ENCODE data around the gene KIF26A. TPM values are rescaled to one million over a fixed set of nuclear protein-coding genes. Genes with fewer than 3 reads are reported as not detected.

The KIF26A gene
- total RNA-seq, 1 donor, result under 0.01 TPM

DNA sequence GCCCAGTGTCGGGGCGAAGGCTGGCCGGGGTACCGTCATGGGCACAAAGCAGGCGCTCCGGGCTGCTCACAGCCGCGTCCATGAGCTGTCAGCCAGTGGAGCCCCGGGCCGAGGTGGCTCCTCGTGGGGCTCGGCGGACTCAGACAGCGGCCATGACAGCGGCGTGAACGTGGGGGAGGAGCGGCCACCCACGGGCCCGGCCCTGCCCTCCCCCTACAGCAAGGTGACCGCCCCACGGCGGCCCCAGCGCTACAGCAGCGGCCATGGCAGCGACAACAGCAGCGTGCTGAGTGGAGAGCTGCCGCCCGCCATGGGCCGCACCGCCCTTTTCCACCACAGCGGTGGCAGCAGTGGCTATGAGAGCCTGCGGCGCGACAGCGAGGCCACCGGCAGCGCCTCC, 39.0 kb downstream of the KIF26A start:
- DNase-seq (ENCODE audit: low read depth), result no peak
- TF ChIP-seq, protein P1, sequence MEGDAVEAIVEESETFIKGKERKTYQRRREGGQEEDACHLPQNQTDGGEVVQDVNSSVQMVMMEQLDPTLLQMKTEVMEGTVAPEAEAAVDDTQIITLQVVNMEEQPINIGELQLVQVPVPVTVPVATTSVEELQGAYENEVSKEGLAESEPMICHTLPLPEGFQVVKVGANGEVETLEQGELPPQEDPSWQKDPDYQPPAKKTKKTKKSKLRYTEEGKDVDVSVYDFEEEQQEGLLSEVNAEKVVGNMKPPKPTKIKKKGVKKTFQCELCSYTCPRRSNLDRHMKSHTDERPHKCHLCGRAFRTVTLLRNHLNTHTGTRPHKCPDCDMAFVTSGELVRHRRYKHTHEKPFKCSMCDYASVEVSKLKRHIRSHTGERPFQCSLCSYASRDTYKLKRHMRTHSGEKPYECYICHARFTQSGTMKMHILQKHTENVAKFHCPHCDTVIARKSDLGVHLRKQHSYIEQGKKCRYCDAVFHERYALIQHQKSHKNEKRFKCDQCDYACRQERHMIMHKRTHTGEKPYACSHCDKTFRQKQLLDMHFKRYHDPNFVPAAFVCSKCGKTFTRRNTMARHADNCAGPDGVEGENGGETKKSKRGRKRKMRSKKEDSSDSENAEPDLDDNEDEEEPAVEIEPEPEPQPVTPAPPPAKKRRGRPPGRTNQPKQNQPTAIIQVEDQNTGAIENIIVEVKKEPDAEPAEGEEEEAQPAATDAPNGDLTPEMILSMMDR (IDR thresholded peaks at IDR 0.05; ENCODE audit: insufficient read depth, low read length), result no peak
- no peak overlapping the region for H3K4me3 ChIP-seq (ENCODE audit: low read depth, low read length)

DNA sequence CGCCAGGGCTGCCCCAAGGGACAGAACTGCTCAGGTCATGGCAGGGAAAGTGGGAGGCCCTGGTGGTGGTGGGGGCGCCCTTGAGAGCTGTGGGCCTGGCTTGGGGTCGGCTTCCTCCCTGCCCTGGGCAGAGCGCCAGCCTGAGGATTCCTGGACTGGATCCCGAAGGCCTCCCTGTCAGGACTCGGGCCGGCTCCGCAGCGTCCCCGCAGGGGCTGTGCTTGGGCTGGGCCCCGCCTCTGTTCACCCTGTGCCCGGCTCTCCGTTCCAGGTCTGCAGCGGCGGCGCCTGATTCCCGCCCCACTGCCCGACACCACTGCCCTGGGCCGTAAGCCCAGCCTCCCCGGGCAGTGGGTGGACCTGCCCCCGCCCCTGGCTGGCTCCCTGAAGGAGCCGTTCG, 39.9 kb downstream of the KIF26A start:
- TF ChIP-seq, protein P1 (IDR thresholded peaks at IDR 0.05; ENCODE audit: insufficient read depth, low read length), result no peak
- DNase-seq (ENCODE audit: low read depth), result no peak
- H3K4me3 ChIP-seq (ENCODE audit: low read depth, low read length), result no peak overlapping the region

DNA sequence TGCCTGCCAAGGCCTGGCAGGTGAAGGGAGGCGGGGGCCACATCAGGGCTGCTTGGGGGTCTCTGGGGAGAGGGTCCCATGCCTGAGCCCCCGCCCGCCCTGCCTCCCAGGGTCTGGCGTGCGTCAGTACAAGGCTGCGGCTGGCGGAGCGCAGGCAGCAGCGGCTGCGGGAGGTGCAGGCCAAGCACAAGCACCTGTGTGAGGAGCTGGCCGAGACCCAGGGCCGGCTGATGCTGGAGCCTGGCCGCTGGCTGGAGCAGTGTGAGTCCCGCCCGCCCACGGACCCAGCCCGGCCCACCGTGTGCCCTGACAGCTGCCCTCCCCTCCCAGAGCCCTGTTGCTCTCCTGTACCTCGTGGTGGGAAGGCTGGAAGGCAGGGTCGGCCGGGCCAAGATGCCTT, 40.7 kb downstream of the KIF26A start:
- H3K4me3 ChIP-seq (ENCODE audit: low read depth, low read length), result no peak overlapping the region
- DNase-seq (ENCODE audit: low read depth), result no peak
- TF ChIP-seq, protein P1 (IDR thresholded peaks at IDR 0.05; ENCODE audit: insufficient read depth, low read length), result no peak

DNA sequence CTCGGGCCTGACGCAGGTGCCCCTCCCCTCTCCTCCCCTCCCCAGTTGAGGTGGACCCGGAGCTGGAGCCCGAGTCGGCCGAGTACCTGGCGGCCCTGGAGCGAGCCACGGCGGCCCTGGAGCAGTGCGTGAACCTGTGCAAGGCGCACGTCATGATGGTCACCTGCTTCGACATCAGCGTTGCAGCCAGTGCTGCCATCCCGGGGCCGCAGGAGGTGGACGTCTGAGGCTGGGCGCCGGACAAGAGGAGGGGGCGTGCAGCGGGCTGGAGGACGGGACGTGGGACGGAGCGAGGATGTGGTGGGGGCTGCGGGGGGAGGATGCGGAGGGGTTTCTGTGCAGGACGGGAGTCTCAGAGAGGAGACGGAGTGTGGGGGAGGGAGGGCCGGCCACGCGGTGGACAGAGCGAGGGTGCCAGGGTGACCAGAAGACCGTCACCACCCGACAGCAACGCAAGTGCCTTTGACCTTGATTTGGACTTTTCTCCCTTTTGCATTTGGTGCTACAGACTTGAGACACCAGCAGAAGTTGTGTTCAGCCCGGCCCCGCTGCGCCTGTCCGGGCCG, 41.3 kb downstream of the KIF26A start:
- DNase-seq (ENCODE audit: low read depth), result no peak
- TF ChIP-seq, protein P1 (IDR thresholded peaks at IDR 0.05; ENCODE audit: insufficient read depth, low read length), result no peak

DNA sequence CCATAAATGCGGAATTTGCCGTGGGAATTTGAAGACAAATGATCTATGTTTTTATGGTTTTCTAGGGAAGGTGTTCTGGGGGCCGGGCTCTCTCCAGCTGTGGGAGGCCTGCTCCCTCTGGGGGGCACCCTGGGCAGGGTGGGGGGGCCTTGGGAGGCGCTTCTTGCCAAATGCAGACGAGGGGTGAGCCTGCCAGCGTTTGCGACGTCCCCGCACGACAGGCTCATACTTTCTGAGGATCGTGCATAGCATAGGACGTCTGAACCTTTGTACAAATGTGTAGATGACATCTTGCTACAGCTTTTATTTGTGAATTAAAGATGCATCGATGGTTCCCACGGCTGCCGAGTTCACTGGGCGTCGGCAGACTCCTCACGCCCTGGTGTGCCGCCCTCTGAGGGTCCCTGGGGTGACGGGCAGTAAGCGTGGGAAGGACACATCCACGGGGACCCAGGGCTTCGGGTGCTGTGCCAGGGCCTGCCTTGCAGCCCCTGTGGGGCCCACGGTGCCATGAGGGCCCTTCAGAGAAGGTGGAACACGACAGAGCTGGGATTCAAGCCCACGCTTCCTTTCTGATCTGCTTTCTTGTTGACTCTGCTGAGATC, 42.3 kb downstream of the KIF26A start:
- no peak overlapping the region for H3K4me3 ChIP-seq (ENCODE audit: low read depth, low read length)
- no peak for DNase-seq (ENCODE audit: low read depth)
- TF ChIP-seq, protein P1 (IDR thresholded peaks at IDR 0.05; ENCODE audit: insufficient read depth, low read length), result no peak

More for the DNA sequence above, 41.3 kb downstream of the KIF26A start:
- no peak overlapping the region for H3K4me3 ChIP-seq (ENCODE audit: low read depth, low read length)

DNA sequence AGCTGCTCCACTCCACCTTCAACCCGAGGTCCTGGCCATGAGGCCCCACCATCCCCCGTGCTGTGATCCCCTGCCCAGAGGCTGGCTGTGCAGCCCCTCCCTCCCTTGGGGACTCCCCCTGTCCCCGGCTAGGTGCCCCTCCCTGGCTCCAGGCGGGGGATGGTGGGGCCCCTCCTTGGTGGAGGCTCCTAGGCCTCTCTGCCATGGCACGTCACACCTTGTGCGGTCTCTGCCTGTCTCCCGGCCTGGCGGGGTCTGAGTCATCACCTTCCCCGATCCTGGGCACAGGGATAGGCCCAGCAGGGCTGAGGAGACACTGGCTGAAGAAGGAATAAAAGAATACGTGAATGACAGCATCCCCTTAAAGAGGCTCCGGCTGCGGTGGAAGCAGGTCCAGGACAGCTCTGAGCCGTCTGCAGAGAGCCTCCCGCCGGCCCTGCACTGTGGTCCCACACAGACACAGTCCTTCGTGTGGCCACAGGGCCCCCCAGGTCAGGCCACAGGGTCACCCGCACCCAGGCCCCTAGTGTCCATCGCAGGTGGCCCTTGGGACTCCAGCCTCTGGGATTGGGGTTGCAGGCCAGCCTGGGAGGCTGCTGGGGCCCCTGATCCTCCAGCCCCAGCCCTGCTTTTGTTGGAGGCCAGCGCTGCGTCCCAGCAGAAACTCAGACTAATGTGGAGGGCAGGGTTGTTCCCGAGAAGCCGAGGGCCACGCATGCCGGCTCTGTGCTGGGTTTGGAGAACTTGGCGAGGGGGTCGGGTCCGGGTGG, 43.6 kb downstream of the KIF26A start:
- no peak overlapping the region for H3K4me3 ChIP-seq (ENCODE audit: low read depth, low read length)
- no peak for DNase-seq (ENCODE audit: low read depth)
- TF ChIP-seq, protein P1 (IDR thresholded peaks at IDR 0.05; ENCODE audit: insufficient read depth, low read length), result no peak
